K562 (cell line): Measurements from ENCODE around the gene ORAI3.

Experiments
- EZH2 ChIP-seq: IDR thresholded peaks from 2 replicates; pipeline ENCODE4 v1.6.1; 2012; ENCODE audit warnings: low read depth, mild to moderate bottlenecking, inconsistent platforms, low read length, borderline replicate concordance
- HDAC1 ChIP-seq, 2 experiments: fragments of 450-650 bp; IDR thresholded peaks; 2 replicates each; pipeline ENCODE4 v1.6.1; 2016 to 2017; ENCODE audit warnings: inconsistent platforms in 1 of 2, mild to moderate bottlenecking in 1 of 2, moderate library complexity in 1 of 2
- MAZ ChIP-seq, 2 experiments: fragments of 450-650 bp in 1 of 2; sonication (generic) in 1 of 2; formaldehyde crosslinking; IDR thresholded peaks in 1 of 2; conservative IDR thresholded peaks in 1 of 2; 2 replicates each; pipeline versions ENCODE4 v1.4.0 to v1.5.0; 2020; ENCODE audit warnings: mild to moderate bottlenecking in 1 of 2, missing genetic modification reagents in 1 of 2
- NRF1 ChIP-seq, 2 experiments: fragments of 450-650 bp; IDR thresholded peaks in 1 of 2; conservative IDR thresholded peaks in 1 of 2; 2 replicates each; pipeline ENCODE4 v1.6.1; 2014; ENCODE audit warnings: mild to moderate bottlenecking in 2 of 2
- PHF8 ChIP-seq: fragments of 200-600 bp; sonication (generic); IDR thresholded peaks from 2 replicates; pipeline ENCODE4 v1.6.1; 2012; ENCODE audit warnings: mixed run types, mild to moderate bottlenecking, inconsistent platforms, low read length, moderate library complexity, borderline replicate concordance
- POLR2AphosphoS5 ChIP-seq: IDR thresholded peaks from 2 replicates; pipeline ENCODE4 v1.6.1; 2011; ENCODE audit warnings: mild to moderate bottlenecking, low read depth, low read length, moderate library complexity; ENCODE audit not compliant: control insufficient read depth, insufficient read depth
- TCF7 ChIP-seq: sonication (generic); IDR thresholded peaks from 2 replicates; pipeline ENCODE4 v1.6.1; 2016; ENCODE audit warnings: antibody characterized with exemption, borderline replicate concordance
- ZNF184 ChIP-seq: sonication (generic); formaldehyde crosslinking; IDR thresholded peaks from 2 replicates; pipeline ENCODE4 v1.5.0; 2020; ENCODE audit warnings: missing genetic modification reagents
- TF ChIP-seq, protein P1 (sequence below): fragments of 450-650 bp; IDR thresholded peaks from 2 replicates; pipeline ENCODE4 v1.6.1; 2016; ENCODE audit warnings: low read depth
- TF ChIP-seq, protein P2 (sequence below): fragments of 450-650 bp; IDR thresholded peaks from 2 replicates; pipeline ENCODE4 v1.6.1; 2016; ENCODE audit warnings: borderline replicate concordance

DNA sequence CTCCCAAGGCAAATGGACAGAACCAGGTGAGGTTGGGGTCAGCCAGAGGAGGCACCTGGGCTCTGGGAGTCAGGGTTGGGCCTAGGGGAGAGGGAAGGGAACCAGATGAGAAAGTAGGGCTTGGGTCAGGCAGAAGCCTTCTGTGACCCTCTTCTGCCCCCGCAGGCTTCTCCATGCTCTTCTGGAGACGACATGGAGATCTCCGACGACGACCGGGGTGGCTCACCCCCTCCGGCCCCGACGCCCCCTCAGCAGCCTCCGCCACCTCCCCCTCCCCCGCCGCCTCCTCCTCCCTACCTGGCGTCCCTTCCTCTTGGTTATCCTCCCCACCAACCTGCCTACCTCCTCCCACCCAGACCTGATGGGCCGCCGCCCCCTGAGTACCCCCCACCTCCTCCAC lies 16.6 kb downstream of the ORAI3 start:
- TF ChIP-seq POLR2AphosphoS5 (no peak), NRF1 (conservative IDR thresholded peaks at IDR 0.05 in 1 of 2, IDR thresholded peaks at IDR 0.05 in 1 of 2) (no peak), EZH2 (no peak), HDAC1 (IDR thresholded peaks at IDR 0.05) (no peak), PHF8 (no peak), ZNF184 (CRISPR knock-in tag) (no peak), TCF7 (no peak), MAZ (CRISPR knock-in tag; conservative IDR thresholded peaks at IDR 0.05 in 1 of 2, IDR thresholded peaks at IDR 0.05 in 1 of 2) (no peak)
- TF ChIP-seq, protein P1, sequence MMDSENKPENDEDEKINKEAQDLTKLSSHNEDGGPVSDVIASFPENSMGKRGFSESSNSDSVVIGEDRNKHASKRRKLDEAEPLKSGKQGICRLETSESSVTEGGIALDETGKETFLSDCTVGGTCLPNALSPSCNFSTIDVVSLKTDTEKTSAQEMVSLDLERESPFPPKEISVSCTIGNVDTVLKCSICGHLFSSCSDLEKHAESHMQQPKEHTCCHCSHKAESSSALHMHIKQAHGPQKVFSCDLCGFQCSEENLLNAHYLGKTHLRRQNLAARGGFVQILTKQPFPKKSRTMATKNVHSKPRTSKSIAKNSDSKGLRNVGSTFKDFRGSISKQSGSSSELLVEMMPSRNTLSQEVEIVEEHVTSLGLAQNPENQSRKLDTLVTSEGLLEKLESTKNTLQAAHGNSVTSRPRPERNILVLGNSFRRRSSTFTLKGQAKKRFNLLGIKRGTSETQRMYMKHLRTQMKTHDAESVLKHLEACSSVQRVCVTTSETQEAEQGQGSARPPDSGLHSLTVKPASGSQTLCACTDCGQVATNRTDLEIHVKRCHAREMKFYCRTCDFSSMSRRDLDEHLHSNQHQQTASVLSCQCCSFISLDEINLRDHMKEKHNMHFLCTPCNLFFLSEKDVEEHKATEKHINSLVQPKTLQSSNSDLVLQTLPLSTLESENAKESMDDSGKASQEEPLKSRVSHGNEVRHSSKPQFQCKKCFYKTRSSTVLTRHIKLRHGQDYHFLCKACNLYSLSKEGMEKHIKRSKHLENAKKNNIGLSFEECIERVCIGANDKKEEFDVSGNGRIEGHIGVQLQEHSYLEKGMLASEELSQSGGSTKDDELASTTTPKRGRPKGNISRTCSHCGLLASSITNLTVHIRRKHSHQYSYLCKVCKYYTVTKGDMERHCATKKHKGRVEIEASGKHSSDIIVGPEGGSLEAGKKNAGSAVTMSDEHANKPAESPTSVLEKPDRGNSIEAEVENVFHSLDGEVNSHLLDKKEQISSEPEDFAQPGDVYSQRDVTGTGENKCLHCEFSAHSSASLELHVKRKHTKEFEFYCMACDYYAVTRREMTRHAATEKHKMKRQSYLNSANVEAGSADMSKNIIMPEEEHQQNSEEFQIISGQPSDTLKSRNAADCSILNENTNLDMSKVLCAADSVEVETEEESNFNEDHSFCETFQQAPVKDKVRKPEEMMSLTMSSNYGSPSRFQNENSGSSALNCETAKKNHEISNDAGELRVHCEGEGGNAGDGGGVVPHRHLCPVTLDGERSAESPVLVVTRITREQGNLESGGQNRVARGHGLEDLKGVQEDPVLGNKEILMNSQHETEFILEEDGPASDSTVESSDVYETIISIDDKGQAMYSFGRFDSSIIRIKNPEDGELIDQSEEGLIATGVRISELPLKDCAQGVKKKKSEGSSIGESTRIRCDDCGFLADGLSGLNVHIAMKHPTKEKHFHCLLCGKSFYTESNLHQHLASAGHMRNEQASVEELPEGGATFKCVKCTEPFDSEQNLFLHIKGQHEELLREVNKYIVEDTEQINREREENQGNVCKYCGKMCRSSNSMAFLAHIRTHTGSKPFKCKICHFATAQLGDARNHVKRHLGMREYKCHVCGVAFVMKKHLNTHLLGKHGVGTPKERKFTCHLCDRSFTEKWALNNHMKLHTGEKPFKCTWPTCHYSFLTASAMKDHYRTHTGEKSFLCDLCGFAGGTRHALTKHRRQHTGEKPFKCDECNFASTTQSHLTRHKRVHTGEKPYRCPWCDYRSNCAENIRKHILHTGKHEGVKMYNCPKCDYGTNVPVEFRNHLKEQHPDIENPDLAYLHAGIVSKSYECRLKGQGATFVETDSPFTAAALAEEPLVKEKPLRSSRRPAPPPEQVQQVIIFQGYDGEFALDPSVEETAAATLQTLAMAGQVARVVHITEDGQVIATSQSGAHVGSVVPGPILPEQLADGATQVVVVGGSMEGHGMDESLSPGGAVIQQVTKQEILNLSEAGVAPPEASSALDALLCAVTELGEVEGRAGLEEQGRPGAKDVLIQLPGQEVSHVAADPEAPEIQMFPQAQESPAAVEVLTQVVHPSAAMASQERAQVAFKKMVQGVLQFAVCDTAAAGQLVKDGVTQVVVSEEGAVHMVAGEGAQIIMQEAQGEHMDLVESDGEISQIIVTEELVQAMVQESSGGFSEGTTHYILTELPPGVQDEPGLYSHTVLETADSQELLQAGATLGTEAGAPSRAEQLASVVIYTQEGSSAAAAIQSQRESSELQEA = no peak
- TF ChIP-seq, protein P2, sequence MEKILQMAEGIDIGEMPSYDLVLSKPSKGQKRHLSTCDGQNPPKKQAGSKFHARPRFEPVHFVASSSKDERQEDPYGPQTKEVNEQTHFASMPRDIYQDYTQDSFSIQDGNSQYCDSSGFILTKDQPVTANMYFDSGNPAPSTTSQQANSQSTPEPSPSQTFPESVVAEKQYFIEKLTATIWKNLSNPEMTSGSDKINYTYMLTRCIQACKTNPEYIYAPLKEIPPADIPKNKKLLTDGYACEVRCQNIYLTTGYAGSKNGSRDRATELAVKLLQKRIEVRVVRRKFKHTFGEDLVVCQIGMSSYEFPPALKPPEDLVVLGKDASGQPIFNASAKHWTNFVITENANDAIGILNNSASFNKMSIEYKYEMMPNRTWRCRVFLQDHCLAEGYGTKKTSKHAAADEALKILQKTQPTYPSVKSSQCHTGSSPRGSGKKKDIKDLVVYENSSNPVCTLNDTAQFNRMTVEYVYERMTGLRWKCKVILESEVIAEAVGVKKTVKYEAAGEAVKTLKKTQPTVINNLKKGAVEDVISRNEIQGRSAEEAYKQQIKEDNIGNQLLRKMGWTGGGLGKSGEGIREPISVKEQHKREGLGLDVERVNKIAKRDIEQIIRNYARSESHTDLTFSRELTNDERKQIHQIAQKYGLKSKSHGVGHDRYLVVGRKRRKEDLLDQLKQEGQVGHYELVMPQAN = no peak
